PFSK-1 (cell line): ENCODE data around the gene PLEKHG4.

ENCODE experiments used
- FOXP2 ChIP-seq: optimal IDR thresholded peaks from 2 replicates; pipeline ENCODE3; 2011; ENCODE audit warnings: borderline replicate concordance, control low read depth, inconsistent platforms; ENCODE audit not compliant: insufficient read depth; ENCODE audit errors: extremely low read length, extremely low read depth
- POLR2AphosphoS5 ChIP-seq: IDR thresholded peaks from 2 replicates; pipeline ENCODE4 v1.6.1; 2012; ENCODE audit warnings: low read depth, mild to moderate bottlenecking, control low read depth, low read length, moderate library complexity
- REST ChIP-seq, 2 experiments: IDR thresholded peaks; 2 replicates each; pipeline versions ENCODE4 v1.6.1 to v1.8.0; 2011 to 2012; ENCODE audit warnings: low read depth in 2 of 2, low read length in 2 of 2, control low read depth in 1 of 2, inconsistent platforms in 1 of 2, mild to moderate bottlenecking in 1 of 2, moderate library complexity in 1 of 2; ENCODE audit not compliant: insufficient read depth in 1 of 2
- SIN3A ChIP-seq: IDR thresholded peaks from 2 replicates; pipeline ENCODE4 v1.6.1; 2012; ENCODE audit warnings: mild to moderate bottlenecking, low read length, moderate library complexity, borderline replicate concordance; ENCODE audit not compliant: insufficient read depth
- TAF1 ChIP-seq: IDR thresholded peaks from 2 replicates; pipeline ENCODE4 v1.6.1; 2012; ENCODE audit warnings: low read length, control low read depth, borderline replicate concordance; ENCODE audit not compliant: insufficient read depth

PLEKHG4 gene

DNA sequence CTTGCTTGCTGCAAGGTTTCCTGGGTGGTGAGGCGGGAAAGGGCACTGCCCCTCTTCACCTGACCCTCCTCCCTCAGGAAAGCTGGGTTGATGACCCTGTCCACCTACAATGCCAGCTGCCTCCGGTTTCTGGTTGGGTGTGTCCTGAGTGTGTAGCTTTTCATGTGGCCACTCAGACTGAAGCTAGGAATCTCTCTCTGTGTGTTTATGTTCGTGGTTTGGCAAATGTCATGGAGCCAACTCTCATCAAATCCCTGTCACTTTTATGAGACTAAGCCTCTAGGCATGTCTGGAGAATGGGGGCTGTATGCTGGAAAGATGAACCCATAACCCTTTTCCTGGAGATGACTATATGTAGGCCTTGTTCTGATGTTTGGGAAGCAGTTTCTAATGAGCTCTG lies 17.1 kb downstream of the PLEKHG4 start:
- no peak for TF ChIP-seq TAF1
- no peak for TF ChIP-seq REST (IDR thresholded peaks at IDR 0.05; ENCODE audit: insufficient read depth in 1 of 2, low read depth in 2 of 2, low read length in 2 of 2)
- no peak for TF ChIP-seq FOXP2
- no peak for TF ChIP-seq SIN3A
- no peak for TF ChIP-seq POLR2AphosphoS5

GRCh38 chr16:67298277-67298676 lies 18.9 kb downstream of the PLEKHG4 start:
- TF ChIP-seq FOXP2, result no peak
- no peak for TF ChIP-seq REST (IDR thresholded peaks at IDR 0.05; ENCODE audit: insufficient read depth in 1 of 2, low read depth in 2 of 2, low read length in 2 of 2)
- TF ChIP-seq TAF1, result no peak
- no peak for TF ChIP-seq SIN3A
- TF ChIP-seq POLR2AphosphoS5, result no peak

DNA sequence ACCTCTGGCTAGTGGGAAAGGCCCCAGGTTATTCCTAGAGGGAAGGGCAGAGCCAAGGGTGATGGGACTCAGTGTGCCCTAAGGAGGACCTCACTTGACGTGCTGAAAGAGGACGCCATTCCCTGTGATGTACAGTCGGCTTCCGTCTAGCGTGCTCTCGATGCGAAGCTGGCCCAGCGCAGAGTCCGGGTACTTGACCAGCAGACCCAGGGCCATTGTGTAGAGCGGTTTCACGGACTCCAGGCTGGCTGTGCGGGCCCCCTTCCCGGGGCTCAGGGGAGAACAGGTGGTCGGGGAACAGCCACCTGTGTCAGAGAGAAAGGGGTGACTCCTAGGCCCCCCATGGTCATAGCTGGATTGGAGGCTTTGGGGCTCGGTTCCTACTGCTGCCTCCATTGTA lies 19.9 kb downstream of the PLEKHG4 start:
- TF ChIP-seq REST (IDR thresholded peaks at IDR 0.05; ENCODE audit: insufficient read depth in 1 of 2, low read depth in 2 of 2, low read length in 2 of 2) (no peak), POLR2AphosphoS5 (no peak), SIN3A (no peak)

DNA sequence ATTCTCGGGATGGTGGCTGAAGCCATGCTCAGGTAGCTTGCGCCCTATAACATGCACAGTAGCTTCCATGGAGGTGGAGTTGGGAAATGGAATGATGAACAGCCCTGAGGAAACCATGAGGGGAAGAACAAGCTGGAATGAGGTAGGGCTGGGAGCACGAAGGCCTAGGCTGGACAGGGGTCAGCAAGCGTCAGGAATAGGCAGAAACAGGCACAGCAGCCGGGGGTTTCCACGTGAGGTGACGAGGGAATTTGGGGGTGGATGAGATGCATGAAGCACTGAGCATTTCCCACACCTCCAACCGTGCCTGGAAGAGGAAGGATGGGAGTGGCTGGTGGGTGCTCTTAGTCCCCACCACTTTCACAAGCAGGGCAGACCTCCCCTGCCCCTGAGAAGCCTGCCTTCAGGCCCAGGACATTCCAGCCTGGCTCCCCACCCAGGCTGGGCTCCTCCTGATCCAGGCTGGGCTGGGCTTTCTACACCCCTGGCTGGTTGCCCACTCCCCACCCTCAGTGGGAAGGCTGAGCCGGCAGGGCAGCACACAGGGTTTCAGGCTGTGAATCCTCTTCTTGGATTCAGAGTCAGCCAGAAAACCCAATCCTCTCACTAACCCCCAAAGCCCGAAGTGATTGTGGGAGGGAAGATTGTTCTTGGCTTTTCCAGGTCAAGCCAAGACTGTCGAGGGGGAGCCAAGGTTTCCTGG lies 21.9 kb downstream of the PLEKHG4 start:
- TF ChIP-seq REST (IDR thresholded peaks at IDR 0.05; ENCODE audit: insufficient read depth in 1 of 2, low read depth in 2 of 2, low read length in 2 of 2) (no peak), TAF1 (no peak), POLR2AphosphoS5 (no peak), SIN3A (no peak), FOXP2 (no peak)

DNA sequence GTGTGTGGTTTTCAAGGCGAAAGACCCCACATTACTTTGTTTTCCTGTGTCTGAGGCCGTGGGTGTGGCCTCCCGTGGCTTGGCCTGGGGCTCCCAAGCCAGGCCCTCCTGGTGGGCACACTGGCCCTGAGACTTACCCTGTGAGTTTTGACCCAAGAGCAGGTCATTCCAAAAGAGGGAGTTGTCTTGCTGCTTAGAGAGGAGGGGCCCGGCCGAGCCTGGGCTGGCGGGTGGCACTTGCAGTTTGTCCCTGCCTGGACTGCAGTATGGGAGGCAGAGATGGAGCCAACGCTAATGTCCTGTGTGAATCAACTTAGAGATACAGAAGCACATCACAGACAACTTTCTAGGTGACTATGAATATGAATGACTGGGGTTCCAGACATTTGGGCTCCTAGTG lies 22.7 kb downstream of the PLEKHG4 start:
- no peak for TF ChIP-seq REST (IDR thresholded peaks at IDR 0.05; ENCODE audit: insufficient read depth in 1 of 2, low read depth in 2 of 2, low read length in 2 of 2)
